Measurements from ENCODE around the gene SPON1.
"Not testable (repeated sequence)": the region's sequence is repeated elsewhere in the genome, so short reads cannot be mapped to it uniquely, and the experiment has no call there.

SPON1 gene

DNA sequence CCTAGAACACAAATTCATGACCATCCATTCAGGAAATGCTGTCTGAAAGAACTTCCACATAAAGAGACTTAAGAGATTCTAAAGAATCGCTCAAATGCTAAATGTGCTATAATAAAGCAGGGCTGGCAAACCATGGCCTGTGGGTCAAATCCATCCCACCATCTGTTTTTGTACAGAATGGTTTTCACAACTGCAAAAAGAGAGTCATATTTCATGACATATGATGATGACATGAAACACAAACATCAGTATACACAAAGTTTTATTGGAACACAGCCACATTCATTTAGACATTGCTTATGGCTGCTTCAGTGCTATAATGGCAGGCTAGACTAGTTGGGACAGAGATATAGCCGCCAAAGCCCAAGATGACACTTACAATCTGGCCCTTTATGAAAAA is 311.4 kb downstream of the SPON1 start:
- TF ChIP-seq EZH2 (optimal IDR thresholded peaks at IDR 0.05; ENCODE audit: low read depth, low read length) (no peak), EZH2phosphoT487 (IDR thresholded peaks at IDR 0.05; ENCODE audit: low read length) (no peak)
- TF ChIP-seq, protein P1, sequence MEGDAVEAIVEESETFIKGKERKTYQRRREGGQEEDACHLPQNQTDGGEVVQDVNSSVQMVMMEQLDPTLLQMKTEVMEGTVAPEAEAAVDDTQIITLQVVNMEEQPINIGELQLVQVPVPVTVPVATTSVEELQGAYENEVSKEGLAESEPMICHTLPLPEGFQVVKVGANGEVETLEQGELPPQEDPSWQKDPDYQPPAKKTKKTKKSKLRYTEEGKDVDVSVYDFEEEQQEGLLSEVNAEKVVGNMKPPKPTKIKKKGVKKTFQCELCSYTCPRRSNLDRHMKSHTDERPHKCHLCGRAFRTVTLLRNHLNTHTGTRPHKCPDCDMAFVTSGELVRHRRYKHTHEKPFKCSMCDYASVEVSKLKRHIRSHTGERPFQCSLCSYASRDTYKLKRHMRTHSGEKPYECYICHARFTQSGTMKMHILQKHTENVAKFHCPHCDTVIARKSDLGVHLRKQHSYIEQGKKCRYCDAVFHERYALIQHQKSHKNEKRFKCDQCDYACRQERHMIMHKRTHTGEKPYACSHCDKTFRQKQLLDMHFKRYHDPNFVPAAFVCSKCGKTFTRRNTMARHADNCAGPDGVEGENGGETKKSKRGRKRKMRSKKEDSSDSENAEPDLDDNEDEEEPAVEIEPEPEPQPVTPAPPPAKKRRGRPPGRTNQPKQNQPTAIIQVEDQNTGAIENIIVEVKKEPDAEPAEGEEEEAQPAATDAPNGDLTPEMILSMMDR (IDR thresholded peaks at IDR 0.05; ENCODE audit: low read length) = no peak
- Histone ChIP-seq H3K9me2 (replicated peaks; ENCODE audit: insufficient read depth, low read length) (no peaks in the 10 kb centered on the region), H3K4me1 (ENCODE audit: low read length) (peaks cover 26% of the 10 kb centered on the region), H3F3A (ENCODE audit: insufficient read depth, low read length) (peaks cover 21% of the 10 kb centered on the region), H3K27me3 (replicated peaks; ENCODE audit: insufficient read depth, low read length) (no peaks in the 10 kb centered on the region), H4K20me1 (ENCODE audit: insufficient read depth, low read length) (no peaks in the 10 kb centered on the region), H3K27ac (ENCODE audit: low read length) (no peak overlapping the region), H3K4me3 (ENCODE audit: low read length) (no peak overlapping the region), H3K9me3 (replicated peaks; ENCODE audit: insufficient read depth, low read length) (no peaks in the 10 kb centered on the region), H3K79me2 (ENCODE audit: low read length) (no peaks in the 10 kb centered on the region), H2AFZ (ENCODE audit: low read length) (no peak overlapping the region), H3K4me2 (ENCODE audit: low read depth, low read length) (no peak overlapping the region), H3K36me3 (replicated peaks; ENCODE audit: insufficient read depth, low read length) (no peaks in the 10 kb centered on the region), H3K9ac (ENCODE audit: low read length) (no peak overlapping the region)
- no peak for DNase-seq

DNA sequence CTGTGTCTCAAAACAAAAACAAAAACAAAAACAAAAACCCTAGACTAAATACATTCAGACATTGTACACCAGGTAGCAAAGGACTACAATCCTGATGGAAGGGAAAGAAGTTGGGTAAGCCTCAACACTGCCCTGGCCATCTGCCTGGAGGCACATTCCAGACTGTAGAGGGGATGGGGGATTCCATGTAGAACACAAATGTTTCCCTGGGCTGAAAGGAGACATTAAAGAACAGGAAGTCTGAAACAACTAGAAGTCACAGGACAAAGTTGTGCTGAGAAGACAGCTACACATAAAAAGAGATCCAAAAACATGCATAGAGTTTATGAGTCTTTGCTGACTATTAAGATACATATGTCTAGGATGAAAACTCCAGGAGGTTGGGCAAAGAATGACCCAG is 312.6 kb downstream of the SPON1 start:
- no peak for TF ChIP-seq EZH2 (optimal IDR thresholded peaks at IDR 0.05; ENCODE audit: low read depth, low read length)
- TF ChIP-seq EZH2phosphoT487 (IDR thresholded peaks at IDR 0.05; ENCODE audit: low read length) = no peak
- TF ChIP-seq, protein P1 (IDR thresholded peaks at IDR 0.05; ENCODE audit: low read length) = no peak
- DNase-seq = no peak
- no peaks in the 10 kb centered on the region for H3K79me2 ChIP-seq (ENCODE audit: low read length)
- no peaks in the 10 kb centered on the region for H3K9me3 ChIP-seq (replicated peaks; ENCODE audit: insufficient read depth, low read length)
- H4K20me1 ChIP-seq (ENCODE audit: insufficient read depth, low read length) = no peaks in the 10 kb centered on the region
- H3K36me3 ChIP-seq (replicated peaks; ENCODE audit: insufficient read depth, low read length) = no peaks in the 10 kb centered on the region
- H3K27ac ChIP-seq (ENCODE audit: low read length) = no peak overlapping the region
- no peak overlapping the region for H2AFZ ChIP-seq (ENCODE audit: low read length)
- peaks cover 24% of the 10 kb centered on the region for H3K4me1 ChIP-seq (ENCODE audit: low read length)
- no peak overlapping the region for H3K4me2 ChIP-seq (ENCODE audit: low read depth, low read length)
- no peak overlapping the region for H3K9ac ChIP-seq (ENCODE audit: low read length)
- peaks cover 21% of the 10 kb centered on the region for H3F3A ChIP-seq (ENCODE audit: insufficient read depth, low read length)
- H3K4me3 ChIP-seq (ENCODE audit: low read length) = no peak overlapping the region
- no peaks in the 10 kb centered on the region for H3K9me2 ChIP-seq (replicated peaks; ENCODE audit: insufficient read depth, low read length)
- no peaks in the 10 kb centered on the region for H3K27me3 ChIP-seq (replicated peaks; ENCODE audit: insufficient read depth, low read length)

DNA sequence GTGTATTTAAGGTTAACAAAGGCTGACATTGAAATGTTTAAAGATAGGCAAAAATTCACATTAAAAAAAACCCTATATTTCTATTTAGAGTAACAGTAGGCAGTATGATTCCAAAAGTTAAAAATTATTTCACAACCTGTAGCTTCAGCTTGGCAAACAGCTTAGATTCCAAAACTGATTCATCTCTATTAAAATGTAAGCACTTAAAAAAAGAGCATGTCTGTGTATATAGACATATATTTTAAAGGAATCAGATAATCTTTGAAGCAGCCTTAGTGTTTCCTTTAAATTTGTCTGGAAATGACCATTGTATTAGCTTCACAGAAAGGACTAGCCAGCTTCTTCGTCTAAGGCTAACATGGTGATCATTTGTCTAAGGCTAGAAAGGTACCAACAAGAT is 316.3 kb downstream of the SPON1 start:
- not testable (repeated sequence) for H2AFZ ChIP-seq (ENCODE audit: low read length); H3K4me2 ChIP-seq (ENCODE audit: low read depth, low read length); H3K9ac ChIP-seq (ENCODE audit: low read length); H3K4me1 ChIP-seq (ENCODE audit: low read length); H3K9me2 ChIP-seq (replicated peaks; ENCODE audit: insufficient read depth, low read length); H3K36me3 ChIP-seq (replicated peaks; ENCODE audit: insufficient read depth, low read length); H4K20me1 ChIP-seq (ENCODE audit: insufficient read depth, low read length); DNase-seq; H3K27me3 ChIP-seq (replicated peaks; ENCODE audit: insufficient read depth, low read length); H3F3A ChIP-seq (ENCODE audit: insufficient read depth, low read length); H3K27ac ChIP-seq (ENCODE audit: low read length); H3K79me2 ChIP-seq (ENCODE audit: low read length); H3K4me3 ChIP-seq (ENCODE audit: low read length); H3K9me3 ChIP-seq (replicated peaks; ENCODE audit: insufficient read depth, low read length)

DNA sequence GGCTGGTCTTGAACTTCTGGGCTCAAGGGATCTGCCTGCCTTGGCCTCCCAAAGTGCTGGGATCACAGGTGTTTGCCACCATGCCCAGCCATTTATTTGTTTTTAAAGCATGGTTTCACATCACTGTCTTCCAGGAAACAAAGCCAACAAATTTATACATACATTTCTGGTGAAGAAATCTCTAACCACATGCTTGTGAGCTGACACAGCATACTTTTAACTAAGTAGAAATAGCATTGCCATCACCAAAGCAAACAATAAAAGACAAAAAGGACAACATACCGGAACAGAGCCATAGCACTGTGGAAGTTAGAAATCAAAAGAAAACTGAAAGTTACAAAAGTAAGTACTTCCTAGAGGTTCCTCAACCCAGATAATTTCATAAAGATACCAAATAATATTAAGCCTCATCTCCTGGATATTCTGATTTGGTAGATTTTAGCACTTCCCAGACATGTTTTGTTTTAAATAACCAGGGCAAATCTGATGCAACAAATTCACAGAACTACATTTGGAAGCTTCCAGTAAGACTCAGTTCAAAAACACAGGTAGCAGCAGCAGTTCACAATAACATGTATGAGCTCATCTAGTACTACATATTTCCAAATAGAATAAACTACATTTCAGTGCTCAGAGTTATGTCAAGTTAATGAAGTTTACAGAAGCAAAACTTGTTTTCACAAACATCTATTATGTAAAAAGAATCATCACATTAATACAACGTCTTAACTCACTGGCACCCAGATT is 325.8 kb downstream of the SPON1 start:
- Histone ChIP-seq H3K27me3 (replicated peaks; ENCODE audit: insufficient read depth, low read length) (no peaks in the 10 kb centered on the region), H3F3A (ENCODE audit: insufficient read depth, low read length) (peaks cover 14% of the 10 kb centered on the region), H3K79me2 (ENCODE audit: low read length) (no peaks in the 10 kb centered on the region), H3K36me3 (replicated peaks; ENCODE audit: insufficient read depth, low read length) (no peaks in the 10 kb centered on the region), H3K9ac (ENCODE audit: low read length) (peak overlapping the region; percentile 9; the same call in 1 of the 2 replicates), H3K27ac (ENCODE audit: low read length) (peak overlapping the region; percentile 80), H3K9me3 (replicated peaks; ENCODE audit: insufficient read depth, low read length) (no peaks in the 10 kb centered on the region), H4K20me1 (ENCODE audit: insufficient read depth, low read length) (no peaks in the 10 kb centered on the region), H2AFZ (ENCODE audit: low read length) (peak overlapping the region; percentile 16), H3K9me2 (replicated peaks; ENCODE audit: insufficient read depth, low read length) (no peaks in the 10 kb centered on the region), H3K4me3 (ENCODE audit: low read length) (peak overlapping the region; percentile 26), H3K4me1 (ENCODE audit: low read length) (peaks cover 8% of the 10 kb centered on the region), H3K4me2 (ENCODE audit: low read depth, low read length) (peak overlapping the region; percentile 47)
- no peak for TF ChIP-seq EZH2 (optimal IDR thresholded peaks at IDR 0.05; ENCODE audit: low read depth, low read length)
- TF ChIP-seq, protein P1 (IDR thresholded peaks at IDR 0.05; ENCODE audit: low read length) = no peak
- DNase-seq = peak; percentile 85
